Erythroblast (primary cell): ENCODE data around the gene NOS1AP.

Source experiments
- GATA1 ChIP-seq: IDR thresholded peaks from 2 replicates; pipeline ENCODE4 v1.6.1; 2011; ENCODE audit warnings: low read depth, mild to moderate bottlenecking, control low read depth, low read length, moderate library complexity
- POLR2A ChIP-seq: IDR thresholded peaks from 2 replicates; pipeline ENCODE4 v1.6.1; 2011; ENCODE audit warnings: mild to moderate bottlenecking, low read length

DNA sequence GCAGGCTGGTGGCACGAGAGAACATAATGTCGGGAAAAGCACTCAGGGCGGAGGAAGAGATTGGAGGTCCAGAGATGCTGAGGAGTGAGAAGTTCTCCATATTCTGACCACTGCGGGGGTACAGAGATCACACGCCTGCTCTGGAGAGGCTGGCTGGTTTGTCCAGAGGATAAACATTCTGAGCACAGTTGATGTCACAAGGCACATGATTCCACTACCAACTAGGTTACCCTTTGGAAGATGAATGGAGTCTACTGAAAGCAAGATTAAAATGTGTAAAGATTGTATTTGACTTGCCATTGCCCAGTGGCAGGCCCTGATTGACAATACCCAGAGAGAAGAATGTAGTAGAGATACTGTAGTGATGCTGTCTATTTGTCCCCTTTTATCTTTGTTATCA, 307.2 kb downstream of the NOS1AP start, which contains the start of gene SPATA46:
- TF ChIP-seq POLR2A (no peak), GATA1 (no peak)
